ENCODE results near the gene LPAR1. TPM values are rescaled to one million over a fixed set of nuclear protein-coding genes. Genes with fewer than 3 reads are reported as not detected.

The LPAR1 gene
- total RNA-seq, 1 donor from 2014 or later: 42.6 TPM

DNA sequence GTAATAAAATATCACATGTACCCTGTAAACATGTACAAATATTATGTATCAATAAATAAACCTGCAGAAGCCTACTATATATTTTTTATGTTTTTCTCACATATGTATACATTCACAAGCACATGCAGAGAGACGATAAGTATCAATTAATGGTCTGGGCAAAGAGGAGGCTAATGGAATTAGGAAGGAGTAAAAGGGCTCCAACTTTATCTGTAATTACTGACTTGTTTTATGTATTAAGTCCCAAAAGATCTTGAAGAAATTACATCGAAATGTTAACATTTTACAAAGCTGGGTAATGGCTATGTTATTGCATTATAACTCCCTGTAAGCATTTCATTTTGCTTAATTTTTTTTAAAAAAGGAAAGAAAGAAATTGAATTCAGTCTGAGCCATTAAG is 78.0 kb downstream of the LPAR1 start:
- DNase-seq (ENCODE audit: low spot score): no peak

DNA sequence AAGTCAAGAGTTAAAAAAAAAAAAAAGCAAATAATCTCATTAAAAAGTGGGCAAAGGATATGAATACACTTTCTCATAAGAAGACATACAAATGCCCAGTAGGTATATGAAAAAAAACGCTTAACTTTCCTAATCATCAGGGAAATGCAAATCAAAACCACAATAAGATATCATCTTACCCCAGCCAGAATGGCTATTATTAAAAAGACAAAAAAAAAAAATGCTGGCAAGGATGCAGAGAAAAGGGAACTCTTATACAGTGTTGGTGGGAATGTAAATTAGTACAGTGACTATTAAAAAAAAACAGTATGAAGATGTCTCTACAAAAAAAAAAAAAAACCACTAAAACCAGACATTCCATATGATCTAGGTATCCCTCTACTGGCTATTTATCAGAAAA is 79.4 kb downstream of the LPAR1 start:
- DNase-seq (ENCODE audit: low spot score): no peak

DNA sequence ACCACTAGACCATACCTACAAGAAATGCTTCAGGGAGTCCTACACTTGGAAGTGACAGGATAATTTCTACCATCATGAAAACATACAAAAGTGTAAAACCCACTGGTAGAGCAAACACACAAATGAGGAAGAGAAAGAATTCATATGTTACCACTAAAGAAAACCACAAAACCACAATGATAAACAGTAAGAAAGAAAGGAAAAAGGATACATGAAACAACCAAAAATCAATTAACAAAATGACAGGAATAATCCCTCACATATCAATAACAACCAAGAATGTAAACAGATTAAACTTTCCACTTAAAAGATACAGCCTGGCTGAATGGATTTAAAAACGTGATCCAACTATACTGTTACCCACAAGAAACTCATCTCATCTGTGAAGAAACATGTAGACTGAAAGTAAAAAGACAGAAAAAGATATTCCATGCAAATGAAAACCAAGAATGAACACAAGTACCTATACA is 83.4 kb downstream of the LPAR1 start:
- no peak for DNase-seq (ENCODE audit: low spot score)

DNA sequence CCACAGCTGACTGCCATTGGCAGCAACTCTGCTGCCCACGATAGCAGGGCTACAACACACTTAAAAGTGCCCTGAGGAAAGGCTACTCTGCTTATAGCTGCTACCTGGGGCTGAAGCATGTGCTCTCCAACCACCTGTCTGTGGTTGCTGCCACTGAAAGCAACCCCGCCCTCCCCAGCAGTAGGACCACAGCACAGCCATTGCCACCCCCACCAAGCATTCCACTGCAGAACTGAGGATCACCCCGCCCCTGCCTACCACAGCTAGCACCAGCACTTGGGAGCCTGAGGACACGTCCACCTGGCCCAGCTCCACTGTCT is 85.8 kb downstream of the LPAR1 start:
- DNase-seq (ENCODE audit: low spot score): no peak

DNA sequence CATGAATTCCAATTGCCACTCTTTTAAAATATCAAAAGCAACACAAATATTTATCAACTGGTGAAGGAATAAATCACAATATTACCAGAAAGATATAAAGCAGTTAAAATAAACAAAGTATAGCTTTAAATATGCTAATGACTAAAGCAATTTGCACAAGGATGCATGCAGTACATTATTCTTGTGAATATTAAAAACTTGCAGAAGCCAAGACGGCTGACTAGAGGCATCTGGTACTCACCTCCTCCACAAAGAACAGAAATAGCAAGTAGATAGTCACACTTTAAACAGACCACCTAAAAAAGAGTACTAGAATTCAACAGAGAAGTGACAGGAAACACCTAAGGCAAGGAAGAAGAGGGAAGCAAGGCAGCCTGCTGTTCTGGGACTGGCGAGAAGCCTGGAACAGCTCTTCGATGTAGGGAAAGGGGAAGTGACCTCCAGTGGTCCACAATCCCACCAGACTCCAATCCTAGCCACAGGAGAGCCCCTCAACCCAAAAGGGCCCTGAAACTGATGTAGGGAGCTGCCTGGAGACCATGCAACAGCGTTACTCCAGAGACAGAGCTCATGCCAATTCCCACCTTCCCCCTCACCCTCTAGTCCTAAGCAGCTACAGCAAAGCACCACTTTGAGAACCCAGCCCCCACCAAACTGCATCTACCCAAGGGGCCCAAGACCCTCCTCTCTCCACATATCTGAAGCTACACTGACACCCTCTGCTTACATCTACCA is 86.3 kb downstream of the LPAR1 start:
- DNase-seq (ENCODE audit: low spot score): no peak

DNA sequence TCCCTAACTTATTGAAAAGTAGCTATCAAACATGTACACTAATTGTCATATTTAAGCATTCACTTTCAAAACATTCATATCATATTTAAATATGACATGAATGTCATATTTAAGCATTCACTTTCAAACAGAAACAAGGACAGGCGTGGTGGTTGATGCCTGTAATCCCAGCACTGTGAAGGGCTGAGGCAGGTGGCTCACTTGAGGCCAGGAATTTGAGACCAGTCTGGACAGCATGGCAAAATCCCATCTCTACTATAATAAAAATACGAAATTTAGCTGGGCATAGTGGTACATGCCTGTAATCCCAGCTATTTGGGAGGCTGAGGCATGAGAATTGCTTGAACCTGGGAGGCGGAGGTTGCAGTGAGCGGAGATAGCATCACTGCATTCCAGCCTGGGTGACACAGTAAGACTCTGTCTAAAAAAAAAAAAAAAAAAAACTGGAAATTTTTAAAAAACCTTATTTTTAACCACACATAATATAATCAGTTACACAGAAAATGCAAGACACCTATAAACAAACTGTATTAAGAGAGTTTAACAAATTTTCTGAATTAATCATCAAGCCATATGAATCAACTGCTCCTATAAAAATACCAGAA is 88.1 kb downstream of the LPAR1 start:
- DNase-seq (ENCODE audit: low spot score): no peak

DNA sequence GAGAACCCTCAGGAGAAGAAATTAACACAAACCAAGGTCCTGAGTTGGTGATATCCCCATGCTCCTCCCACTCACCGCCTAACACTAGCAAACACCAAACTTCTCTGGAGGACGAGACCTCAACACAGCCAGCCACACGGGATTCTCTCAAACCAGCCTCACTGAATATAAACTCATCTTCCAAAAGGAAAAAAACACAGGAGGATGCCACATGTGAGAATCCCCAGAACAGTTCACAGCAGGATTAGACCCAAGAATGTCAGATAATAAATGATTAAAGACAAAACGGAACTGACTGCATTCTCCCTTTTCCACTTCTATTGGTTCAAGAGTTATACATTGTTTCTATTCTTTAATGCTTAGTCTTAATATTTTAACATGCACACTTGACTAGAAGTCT is 89.2 kb downstream of the LPAR1 start:
- no peak for DNase-seq (ENCODE audit: low spot score)

DNA sequence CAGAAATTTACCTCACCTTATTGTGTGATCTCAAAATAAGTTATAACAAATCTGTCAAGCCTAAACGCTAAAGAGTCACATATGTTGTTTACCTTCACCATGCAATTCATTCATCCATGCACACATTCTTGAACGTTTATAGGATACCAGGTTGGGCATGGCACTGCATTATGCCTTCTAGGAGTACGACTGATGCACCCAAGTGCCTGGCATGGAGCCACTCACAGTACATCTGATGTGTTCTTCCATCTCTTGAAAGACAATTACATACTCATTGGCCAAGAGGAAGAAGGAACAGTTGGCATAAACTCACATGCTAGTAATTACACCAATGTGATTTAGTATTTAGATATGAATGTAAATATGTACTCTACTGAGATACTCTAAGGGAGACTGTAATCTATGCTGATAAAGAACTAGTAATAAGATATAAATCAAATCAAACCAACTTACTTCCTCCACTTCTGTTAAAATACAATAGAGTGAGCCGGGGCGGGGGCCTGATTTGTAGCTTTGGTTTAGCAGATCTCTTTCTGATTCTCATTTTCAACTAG is 90.7 kb downstream of the LPAR1 start:
- no peak for DNase-seq (ENCODE audit: low spot score)

DNA sequence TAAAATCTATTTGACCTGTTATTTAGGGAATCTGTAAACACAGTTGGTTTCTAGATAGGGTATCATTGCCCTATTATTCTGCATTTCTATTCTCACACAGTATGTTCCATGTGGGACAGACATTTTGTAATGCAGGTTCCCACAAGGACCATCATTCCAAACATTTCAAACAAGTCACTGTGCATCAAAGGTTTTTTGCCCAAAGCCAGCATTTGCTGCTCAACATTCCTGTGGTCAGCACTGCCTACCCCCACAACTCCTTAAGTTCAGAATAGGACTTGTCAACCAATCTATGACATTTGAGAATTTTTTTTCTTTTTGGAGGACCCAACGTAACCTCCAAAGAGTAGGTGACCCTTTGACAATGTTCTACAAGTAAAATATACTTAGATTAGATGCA is 95.7 kb downstream of the LPAR1 start:
- DNase-seq (ENCODE audit: low spot score): no peak

DNA sequence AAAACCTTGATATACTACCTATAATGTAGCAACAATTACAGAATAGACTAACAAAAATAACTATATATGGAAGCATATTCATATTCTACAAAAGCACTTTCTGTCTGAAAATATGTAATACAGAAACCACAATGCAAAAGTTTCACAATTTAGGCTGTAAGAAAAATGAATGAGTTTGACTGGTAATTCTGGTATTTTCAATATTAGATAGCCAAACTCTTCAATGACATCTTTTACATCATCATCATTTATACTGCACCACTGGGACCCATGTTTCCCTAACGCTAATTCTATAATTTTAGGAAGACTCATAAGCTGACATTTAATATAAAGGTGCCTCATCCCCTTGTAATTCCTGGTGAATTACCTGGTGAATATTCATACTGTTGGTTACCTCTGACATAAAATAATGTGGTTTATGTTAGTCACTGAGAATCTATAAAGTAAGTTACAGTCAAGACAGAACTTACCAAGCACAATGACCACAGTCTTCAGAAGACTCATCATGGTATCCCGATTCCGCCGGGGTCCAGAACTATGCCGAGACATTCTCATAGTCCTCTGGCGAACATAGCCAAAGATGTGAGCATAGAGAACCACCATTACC is 97.2 kb downstream of the LPAR1 start:
- no peak for DNase-seq (ENCODE audit: low spot score)

DNA sequence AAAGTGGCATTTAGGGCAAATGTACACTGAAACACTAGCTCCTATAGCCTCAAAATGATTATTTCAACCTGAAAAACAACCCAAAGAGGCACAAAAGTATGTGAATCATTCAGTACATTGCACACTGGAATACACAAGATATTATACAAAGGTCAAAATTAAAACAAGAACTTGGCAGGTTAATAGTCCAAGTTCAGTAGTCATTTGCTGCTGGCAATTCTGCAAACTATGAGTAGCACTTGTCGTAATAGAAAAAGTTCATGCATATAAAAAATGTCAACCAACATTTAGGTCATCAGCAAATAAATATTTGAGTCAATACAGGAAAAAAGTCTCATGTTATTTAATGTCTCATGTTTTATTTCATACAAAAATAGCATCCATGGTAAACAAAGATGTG is 98.7 kb downstream of the LPAR1 start:
- no peak for DNase-seq (ENCODE audit: low spot score)

DNA sequence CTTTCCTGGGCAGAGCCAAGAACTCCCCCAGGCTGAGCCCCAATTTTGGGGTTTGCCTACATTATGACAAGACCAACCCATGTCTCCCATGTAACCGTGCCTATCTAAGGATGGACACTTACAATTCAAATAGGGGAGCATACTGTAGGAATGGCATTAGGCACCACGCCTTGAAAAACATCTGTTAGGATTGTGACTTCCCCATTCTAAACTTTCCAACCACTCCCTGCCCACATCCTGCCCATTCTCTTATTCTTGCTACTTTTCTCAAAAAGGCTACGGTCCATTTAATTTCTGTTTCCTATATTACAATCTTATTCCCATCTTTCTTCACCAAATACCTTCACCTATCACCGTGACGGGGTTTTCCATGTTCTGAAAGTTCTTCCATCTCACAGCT is 99.2 kb downstream of the LPAR1 start:
- DNase-seq (ENCODE audit: low spot score): no peak

DNA sequence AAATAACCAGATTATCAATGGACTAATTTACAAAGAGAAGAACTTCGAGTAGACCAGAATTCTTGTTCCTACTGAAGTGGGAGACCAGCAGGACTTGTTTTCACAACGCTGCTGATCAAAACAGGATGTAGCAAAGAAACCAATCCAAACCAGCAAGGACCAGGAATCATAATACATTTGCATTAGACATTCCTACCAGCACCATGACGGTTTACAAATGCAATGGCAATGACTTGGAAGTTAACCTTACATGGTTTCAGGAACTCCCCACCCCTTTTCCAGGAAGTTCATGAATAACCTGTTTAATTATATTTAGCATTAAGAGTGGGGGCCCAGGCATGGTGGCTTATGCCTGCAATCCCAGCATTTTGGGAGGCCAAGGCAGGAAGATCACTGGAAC is 100.0 kb downstream of the LPAR1 start:
- no peak for DNase-seq (ENCODE audit: low spot score)

DNA sequence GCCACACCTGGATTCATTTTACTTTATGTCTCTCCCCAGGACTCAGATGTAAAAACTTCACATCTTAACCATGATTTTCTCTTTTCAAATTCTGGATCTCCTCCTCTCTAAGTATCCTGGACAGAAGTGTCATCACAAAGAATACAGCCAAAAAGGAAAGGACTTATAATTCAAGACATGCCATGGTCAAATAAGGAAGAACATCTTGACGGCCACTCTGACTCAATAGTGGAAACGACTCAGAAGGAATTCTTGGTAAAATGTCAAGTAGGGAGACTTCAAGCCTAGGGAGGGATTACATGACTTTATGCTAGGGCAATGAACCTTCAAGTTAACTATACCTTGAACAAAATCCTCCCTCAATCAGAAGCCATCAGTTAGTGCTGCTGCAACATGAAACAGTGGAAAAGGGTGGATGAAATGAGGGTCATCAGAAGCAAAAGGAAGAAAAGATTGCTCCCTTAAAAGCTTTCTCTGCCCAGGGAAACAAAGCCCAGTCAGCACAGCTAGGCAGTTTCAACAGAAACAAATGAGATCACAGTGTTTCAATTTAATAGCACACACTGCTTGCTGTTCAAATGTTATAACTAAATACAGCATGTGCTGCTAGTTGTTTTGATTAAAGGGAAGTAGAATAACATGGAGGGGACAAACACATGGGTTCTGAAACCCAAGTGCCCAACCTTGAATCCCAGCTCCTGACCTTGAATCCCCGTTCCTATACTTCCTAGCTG is 101.4 kb downstream of the LPAR1 start:
- no peak for DNase-seq (ENCODE audit: low spot score)

DNA sequence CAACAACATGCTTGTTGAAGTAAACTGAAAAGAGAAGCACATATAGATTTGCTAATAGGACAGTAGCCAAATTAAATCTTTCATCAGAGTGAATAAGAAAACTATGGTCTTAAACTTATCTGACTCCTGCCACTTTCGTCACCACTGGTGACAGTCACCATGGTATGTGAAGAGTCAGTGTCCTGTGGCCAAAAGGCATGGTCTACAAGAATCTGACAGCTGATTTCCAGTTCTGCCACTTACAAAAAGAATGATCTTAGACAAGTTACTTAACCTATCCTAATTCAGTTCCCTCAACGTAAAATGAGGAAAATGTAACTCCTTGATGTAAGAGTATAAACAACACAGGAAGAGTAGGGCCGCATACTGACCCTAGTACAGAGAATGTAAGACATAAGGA is 102.0 kb downstream of the LPAR1 start:
- no peak for DNase-seq (ENCODE audit: low spot score)

DNA sequence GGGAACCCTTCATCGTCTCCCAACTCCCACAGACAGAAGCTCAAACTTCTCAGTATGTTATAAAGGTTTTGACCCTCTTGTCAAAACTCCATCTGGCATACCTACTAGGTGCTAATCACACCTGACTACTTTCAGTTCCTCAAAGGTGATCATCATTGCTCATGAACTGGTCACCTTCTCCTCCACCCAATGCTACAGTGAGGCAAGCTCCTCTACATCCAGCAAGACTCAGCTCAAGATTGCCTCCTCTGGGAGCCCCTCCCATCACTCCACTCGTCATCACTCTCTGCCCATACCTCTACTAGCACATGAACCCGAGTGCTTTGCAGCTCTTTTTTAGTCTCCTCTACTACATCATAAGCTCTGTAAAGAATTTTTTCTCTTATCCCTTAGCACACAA is 102.4 kb downstream of the LPAR1 start:
- DNase-seq (ENCODE audit: low spot score): no peak

DNA sequence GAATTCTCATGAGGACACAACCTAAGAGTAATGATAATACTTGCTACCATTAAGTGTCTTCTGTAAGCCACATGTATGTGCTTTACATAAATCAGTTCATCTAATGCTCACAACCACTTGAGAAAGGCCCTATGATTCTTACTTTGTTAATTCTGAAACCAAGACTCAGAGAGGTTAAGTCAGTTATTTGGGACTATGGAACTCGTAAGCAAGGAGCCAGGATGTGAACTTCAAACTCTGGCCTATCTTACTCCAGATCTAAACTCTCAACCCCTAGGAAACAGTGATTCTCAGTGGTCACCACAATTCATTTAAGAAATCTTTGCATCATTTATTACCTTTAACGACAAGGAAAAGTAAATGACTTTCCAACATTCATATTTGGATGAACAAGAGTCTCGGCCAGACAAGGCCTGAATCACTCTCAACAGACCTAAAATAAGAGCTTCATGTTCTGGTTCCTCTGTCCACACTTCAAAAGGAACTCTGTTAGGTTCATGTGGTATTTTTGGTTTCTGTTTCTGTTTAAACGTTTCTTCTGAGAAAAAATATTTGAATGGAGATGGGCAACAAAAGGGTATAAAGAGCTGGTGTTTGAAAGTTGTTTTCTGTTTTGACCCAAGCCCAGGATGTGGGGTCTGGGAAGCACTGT is 104.8 kb downstream of the LPAR1 start:
- no peak for DNase-seq (ENCODE audit: low spot score)

DNA sequence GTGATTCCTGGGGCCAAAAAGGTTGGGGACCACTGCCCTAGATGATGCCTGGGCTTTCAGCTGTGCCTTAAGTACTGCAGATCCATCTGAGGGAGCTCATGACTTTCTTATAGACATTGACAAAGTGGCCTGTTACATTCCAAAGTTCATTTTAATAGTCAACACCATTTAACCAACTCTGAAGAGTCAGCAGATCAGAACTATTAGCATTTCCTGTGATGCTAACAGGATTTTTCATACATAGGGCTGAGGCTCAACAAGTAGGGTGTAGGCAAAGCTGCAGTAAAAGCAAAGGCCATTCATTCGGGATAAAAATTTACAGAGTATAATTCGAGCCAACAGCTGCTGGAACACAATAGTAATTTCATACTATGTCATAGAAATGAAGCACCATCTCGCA is 105.4 kb downstream of the LPAR1 start:
- no peak for DNase-seq (ENCODE audit: low spot score)

DNA sequence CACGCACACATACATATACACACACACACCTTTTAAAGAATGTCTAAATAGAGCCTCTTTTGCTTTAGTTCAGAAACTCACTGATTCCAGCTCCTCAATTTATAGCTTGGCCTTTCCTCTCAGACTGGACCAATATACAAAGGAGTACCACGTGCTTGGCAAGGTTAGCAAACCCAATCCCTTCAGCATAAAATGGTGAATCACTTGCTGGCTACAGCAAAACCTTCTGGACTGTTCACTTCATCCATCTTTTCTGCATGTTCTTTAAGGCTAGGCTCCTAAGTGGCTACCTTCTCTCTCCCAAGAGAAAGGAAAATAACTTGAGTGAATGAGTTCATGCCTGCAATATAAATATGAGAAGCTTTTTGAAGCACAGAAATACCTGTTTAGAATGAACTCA is 109.7 kb downstream of the LPAR1 start:
- DNase-seq (ENCODE audit: low spot score): no peak

DNA sequence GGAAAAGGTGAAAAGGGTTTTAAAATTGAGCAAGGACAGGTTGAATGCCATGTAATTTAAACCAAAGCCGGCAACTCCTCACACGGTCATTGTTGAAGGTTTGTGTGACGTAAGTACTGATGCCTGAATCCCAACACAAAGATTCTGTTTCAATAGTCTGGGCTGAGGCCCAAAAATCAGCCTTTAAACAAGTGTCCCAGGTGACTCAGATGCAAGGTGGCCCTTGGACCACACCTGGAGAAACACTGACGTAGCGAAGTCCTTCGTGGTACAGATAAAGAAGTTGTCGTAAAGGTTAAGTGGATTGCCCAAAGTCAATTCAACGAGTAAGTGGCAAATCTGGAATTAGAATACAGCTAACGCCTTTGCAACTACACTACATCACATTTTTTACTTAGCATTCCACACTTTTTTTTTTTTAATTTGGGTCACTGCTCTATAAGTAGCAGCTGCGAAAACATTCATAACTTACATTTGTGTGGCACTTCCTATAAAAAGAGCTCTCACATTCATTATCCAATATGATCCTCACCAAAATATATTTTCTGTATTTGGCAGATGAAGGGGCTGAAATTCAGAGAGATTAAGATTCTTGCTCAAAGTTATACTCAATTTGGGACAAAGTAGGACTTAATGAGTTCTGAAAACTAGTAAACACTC is 111.3 kb downstream of the LPAR1 start:
- DNase-seq (ENCODE audit: low spot score): no peak

DNA sequence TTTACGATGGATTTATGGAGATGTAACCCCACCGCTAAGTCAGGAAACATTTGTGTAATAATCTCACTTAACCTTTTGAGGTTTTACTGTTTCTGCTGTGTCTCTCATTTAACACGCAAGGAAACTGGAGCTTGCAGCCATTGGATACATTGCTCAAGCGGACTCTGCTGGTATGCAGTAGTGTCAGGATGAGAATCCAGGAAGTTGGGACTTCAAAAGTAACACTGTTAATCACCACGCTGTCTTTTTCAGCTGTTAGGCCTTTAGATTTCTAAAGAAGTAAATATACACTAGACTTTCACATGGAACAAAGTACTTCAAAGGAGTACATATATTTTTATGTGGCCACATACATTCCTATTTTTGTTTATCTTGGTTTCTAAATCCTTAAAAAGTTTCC is 114.7 kb downstream of the LPAR1 start:
- no peak for DNase-seq (ENCODE audit: low spot score)
